ENCODE results near the gene GRK5.

- TF ChIP-seq CTCF (conservative IDR thresholded peaks at IDR 0.05 in 1 of 2, IDR thresholded peaks at IDR 0.05 in 1 of 2; ENCODE audit: extremely low read depth in 1 of 2, insufficient read depth in 1 of 2, low read depth in 1 of 2, low read length in 2 of 2) (no peak), EZH2 (IDR thresholded peaks at IDR 0.05; ENCODE audit: borderline replicate concordance, low read length) (no peak)
These were observed 203.2 kb downstream of the GRK5 start for GRCh38 chr10:119410361-119411116.

All from mammary epithelial cell (primary cell).